HG03439 (cell line): ENCODE measurements around the gene HMOX1.

Source experiments
- ATAC-seq: cut with Tn5 transposase; IDR thresholded peaks from one replicate; pipeline ENCODE4 v1.9.1; 2021; ENCODE audit warnings: mild to moderate bottlenecking, moderate library complexity; ENCODE audit not compliant: unreplicated experiment

HMOX1 gene, protein sequence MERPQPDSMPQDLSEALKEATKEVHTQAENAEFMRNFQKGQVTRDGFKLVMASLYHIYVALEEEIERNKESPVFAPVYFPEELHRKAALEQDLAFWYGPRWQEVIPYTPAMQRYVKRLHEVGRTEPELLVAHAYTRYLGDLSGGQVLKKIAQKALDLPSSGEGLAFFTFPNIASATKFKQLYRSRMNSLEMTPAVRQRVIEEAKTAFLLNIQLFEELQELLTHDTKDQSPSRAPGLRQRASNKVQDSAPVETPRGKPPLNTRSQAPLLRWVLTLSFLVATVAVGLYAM

DNA sequence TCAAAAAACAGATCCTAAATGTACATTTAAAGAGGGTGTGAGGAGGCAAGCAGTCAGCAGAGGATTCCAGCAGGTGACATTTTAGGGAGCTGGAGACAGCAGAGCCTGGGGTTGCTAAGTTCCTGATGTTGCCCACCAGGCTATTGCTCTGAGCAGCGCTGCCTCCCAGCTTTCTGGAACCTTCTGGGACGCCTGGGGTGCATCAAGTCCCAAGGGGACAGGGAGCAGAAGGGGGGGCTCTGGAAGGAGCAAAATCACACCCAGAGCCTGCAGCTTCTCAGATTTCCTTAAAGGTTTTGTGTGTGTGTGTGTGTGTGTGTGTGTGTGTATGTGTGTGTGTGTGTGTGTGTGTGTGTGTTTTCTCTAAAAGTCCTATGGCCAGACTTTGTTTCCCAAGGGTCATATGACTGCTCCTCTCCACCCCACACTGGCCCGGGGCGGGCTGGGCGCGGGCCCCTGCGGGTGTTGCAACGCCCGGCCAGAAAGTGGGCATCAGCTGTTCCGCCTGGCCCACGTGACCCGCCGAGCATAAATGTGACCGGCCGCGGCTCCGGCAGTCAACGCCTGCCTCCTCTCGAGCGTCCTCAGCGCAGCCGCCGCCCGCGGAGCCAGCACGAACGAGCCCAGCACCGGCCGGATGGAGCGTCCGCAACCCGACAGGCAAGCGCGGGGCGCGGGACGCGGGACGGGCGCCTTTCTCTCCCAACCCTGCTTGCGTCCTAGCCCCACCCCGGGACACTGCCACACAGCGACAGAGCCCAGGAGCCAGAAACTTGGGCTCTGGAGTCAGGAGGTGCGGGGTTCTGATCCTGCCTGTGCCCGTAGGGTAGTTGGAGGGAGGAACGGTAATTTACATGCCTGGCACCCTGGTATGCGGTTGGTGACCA is at the start of gene HMOX1:
Gene HMOX1 (plus strand): TSS at position 560 of the 887 bp plus-strand sequence. CDS start 78 bp downstream, at position 638.
- peak; percentile 64 for ATAC-seq

DNA sequence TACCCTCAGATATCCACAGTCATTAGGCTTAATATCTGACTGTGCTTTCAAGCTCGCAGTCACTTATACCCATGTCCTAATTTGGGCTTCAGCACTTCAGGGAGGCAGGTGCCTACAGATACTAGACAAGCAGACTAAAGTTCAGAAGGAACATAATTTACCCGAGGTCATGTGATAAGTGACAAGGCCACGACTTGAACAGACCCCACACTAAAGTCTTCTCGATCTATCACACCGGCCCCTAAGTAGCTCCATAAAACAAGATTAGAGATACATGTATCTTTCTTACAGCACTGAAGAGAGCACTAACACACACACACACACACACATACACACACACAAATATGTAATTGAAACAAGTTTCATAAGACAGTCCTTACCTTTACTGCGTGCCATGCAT is 48.6 kb upstream of the HMOX1 start:
- ATAC-seq: no peak

DNA sequence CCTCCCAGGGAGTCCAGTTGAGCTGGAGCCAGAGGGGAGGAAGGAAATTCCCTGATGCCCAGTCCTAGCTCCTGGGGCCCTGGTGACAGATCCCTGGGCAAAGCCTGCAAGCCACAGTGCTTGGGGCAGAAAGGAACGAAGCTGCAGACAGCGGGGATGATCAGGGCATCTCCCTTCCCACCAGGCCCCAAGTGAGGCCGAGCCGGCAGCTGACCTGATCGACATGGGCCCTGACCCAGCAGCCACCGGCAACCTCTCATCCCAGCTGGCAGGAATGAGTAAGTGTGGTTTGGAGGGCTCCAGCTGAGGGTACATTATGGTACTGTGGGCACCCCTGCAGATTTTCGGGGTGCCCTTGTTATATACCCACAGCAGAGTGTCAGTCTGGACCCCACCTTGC is 47.7 kb upstream of the HMOX1 start:
- no peak for ATAC-seq

DNA sequence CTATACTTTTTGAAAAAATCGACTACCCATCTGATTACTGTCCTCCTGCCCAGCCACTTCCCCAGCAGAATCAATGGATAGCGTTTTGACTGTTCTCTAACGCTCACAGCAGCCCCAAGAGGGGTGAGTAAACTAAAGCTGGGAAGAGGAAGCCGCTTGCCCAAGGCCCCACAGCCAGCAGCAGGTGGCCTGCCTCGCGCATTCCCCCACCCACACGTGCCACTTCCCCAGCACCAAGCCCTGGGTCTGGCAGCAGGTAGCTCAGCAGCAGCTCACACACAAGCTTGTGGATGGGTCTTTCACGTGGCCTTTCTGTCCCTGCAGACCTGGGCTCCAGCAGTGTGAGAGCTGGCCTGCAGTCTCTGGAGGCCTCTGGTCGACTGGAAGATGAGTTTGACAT is 46.9 kb upstream of the HMOX1 start:
- ATAC-seq: no peak

DNA sequence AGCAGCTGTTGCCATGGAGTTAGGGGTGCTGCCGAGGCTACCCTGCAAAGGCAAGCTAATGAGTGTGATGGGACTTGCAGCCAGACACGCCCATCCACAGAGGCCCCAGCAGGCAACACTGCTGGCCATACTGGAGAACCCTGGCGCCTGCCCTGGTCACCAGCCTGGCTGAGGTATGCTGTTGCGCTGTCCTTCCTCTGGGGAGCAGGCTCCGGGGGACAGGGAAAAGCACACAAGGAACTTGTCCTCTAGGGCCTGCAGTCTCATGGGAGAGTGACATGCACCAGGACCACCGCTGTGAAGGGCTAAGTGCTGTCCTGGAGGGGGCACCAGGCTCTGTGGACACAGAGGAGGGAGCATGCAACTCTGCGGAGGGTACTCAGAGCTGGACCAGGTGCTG is 45.4 kb upstream of the HMOX1 start:
- ATAC-seq: no peak

DNA sequence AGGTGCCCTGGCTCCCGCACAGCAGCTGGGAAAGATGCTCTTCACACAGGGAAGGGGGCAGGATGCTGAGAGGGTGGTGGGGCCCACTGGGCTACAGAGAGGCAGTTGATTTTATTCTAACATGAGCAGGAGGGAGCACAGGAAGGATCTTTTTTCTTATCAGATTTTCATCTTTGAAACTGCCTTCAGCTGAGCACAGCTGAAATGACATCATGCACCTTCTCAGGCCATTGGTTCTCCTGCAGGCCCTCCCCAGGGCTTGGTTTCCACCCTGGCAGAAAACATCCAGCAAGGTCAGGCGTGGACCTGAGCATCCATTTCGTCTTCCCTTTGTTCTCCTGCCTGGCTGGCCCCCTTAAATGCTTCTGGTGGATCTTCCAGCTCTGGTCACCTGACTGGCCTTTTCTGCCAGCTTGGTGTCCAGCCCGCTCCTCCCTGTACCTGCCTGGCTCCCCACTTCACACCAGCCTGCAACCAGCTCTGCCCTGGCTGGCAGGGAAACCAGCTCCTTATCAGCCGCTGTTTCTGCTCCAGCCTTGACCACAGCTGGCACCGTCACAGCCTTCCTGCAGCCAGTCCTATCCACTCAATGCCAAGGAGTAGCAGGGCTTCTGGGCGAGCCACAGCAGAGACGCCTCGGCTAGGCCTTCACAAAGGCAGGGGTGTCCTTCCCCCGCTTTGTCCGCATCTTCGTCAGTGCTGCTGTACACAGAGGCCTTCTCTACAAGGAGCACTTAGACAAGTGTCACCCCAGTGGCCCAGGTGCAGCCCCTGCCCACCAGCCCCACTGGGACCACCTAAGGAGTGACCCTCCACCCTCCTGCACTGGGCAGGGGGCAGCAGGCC is 44.7 kb upstream of the HMOX1 start:
- no peak for ATAC-seq

DNA sequence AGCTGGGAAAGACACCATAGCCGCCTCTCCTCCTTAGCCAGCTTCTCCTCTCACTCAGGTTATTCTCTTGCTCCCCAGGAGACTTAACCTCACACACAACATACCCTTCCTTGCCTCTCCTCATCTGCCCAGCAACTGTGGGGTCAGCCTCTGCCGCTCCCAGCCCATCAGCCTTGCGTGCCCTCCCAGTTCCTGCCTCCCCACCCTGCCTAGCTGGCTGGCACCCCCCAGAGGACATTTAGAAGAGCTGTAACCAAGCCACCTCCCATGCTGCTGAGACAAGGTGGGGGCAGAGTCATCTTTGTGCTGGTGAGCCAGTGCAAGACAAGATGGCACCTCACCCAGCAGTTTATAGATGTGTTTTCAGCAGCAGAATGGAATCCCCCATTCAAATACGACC is 43.0 kb upstream of the HMOX1 start:
- ATAC-seq: no peak

DNA sequence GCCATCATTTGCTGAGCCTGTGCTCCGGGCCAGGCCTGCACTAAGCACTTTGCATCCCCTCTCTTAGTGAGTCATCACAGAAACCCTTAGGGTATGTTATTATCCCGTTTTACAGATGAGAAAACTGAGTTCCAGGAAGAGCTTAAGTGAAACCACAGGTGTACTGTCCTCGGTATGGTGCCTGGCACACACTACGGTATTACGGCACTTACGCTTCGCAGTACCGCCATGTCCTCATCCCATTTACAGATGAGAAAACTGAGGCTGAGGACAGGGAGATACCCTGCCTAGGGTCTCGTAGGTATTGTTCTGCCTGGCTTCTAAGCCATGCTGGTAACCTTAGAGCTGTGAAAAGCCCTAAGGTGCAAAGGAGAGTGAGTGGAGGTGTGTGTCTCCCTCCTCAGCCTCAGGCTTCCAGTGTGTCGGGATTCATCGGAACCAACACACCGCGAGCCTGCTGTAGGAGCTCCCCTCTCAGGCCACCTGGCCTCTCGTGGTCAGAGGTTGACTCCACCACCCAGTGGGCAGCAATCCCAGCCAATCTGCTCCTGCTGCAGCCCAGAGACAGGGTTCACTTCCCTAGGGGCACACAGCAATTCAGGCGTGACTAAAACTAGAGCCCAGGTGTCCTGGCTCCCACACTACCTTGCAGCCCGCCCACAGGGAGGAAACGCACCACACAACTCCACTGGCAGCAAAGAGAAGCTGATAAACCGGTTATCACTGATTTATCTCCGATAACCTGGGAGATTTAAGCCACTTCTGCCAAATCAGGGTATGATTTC is 39.6 kb upstream of the HMOX1 start:
- ATAC-seq: no peak

DNA sequence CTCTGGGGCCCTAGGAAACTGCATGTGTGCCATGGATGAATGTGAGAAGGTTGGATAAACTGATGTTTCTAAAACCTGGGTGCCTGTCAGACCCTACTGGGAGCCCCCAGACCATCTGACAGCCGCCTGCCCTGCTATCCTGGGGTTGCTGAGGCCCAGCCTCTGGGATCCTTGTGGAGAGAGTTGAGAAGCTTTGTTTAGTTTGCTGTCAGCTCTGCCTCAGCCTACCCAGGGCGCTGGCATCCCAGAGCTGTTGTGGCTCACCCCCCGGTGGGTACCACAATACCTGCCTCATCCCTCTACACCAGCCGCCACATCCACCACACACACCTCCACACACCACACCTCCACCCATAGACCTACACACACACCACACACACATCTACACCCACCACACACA is 38.5 kb upstream of the HMOX1 start:
- ATAC-seq: no peak

DNA sequence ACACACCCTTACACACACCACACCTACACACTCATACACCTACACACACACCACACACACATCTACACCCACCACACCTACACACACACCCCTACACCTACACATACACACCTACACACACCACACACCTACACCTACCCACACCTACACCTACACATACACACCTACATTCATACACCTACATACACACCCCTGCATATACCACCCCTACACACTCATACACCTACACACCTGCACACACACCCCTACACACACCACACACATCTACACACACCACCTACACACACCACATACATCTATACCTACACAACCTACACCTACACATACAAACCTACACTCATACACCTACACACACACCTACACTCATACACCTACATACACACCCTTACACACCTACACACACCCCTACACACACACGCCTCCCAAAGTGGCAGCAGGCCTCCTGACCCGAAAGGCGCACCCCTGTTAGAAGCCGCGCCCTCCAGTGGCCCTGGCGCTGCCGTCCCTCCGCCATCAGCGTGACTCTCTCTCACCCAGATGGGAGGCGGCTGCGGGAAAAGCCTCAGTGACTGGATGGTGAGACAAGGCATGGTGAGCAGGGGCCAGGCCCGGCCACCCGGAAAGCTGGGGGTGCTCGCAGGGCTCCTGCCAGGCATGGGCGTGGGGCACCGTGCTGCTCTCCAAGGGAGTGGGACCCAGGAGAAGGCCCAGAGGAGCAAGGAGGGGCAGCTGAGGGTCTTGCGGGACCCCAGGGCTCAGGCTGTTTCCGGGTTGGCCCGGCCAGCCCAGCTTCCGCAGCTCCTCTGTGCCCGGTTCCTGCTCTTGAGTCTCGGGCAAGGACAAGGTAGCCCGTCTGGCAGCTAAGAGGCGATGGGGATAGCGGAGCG is 37.0 kb upstream of the HMOX1 start:
- no peak for ATAC-seq

DNA sequence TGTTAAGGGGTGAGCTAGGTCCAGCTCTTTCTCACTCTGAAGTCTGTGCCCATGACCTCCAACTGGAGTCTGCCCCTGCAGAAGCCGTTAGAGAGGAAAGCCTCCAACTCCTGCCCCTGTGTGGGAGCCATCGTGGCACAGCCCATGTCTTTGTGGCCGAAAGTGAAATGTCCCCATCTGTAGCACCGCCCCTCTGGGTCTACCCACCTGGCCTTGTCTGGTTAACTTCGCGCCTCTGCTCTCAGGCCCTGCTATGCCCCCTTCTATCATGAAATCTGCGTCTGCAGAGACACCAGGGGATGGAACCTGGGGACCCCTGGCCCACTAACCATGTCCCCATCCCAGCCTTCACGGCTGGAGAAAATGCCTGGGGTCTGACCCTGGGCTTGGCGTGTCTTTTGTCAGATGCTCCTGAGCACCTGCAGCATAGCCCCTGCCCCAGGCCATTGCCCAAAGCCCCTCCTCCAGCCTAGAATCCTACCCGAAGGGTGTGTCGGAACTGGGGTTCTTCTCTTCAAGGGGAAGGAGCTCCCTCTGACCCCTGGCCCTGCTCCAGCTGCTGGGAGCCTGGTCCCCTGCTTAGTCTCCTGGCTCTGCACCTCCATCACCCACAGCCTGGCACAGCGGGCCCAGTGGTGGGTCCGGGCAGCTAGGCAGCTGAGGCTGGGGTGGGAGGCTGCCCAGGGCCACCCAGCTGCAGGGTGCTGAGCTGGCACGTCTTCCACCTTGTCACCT is 35.8 kb upstream of the HMOX1 start:
- no peak for ATAC-seq

DNA sequence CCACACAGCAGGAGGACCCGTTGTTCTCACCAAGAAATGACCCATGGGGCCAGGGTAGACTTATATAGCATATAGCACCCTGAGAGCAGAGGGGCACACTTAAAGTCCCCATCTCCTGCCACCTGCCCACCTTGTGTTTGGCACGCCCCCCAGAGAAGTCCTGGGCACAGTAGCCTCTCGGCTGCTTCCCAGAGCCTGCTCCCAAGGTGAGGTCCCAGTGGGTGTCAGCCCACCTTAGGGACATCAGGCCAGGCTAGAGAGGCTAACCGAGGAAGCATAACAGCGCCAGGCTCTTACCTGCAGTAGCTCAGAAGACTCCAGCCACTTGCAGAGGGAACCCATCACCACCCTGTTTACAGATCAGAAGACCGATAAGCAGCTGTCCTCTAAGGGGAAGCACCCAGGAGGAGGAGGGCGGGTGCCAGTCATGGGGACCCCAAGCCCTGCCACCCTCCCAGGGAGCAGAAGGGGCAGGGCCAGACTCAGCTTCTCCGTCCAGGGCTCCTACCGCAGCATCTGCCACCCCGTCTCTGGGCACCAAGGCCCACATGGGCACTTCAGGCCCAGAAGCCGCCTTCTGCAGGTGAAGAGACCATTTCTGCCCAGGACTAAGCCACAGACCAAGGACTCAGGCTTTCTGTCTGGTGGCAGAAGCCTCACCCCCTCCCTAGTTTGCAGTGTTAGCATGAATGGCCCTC is 34.9 kb upstream of the HMOX1 start:
- no peak for ATAC-seq

DNA sequence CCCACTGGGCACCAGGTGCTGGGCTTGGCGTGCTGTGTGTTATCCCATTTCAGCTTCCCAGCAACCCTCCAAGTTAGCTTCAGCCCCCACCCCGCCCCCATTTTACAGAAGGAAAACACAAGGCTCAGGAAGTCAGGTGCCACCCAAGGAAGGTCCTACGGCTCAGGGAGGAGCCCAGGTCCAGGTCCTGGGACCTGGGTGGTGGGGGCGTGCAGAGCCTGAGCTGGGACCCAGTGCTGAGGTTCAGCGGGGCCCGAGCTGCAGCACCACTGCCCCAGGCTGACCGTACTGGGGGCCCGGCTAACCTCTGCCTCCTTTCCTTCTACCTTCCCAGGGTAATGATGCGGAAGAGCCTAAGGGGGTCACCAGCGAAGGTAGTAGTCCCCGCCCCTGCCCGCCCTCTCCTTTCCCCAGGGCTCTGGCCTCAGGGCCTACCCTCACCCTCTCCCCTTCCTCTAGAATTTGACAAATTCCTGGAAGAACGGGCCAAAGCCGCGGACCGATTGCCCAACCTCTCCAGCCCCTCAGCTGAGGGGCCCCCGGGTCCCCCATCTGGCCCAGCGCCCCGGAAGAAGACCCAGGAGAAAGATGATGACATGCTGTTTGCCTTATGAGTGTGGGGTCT is 34.2 kb upstream of the HMOX1 start:
- no peak for ATAC-seq

DNA sequence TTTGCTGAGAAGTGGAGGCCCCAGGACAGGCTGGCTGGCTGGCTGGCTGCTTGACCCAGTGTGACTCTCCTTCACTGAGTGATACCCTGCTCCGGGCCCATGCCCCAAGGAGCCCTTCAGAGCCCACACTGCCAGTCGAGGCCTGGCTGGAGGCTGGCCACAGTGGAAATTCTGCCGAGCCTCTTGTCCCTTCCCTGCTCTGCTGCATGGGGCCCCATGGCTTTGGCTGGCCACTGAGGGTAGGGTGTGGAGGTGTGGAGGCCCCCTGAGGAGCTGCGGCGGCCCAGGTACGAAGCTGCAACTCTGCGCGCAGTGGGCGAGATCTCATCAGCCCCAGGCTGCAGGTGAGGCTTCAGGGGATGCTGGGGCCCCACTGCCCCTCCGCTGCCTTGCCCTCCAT is 33.4 kb upstream of the HMOX1 start:
- no peak for ATAC-seq

DNA sequence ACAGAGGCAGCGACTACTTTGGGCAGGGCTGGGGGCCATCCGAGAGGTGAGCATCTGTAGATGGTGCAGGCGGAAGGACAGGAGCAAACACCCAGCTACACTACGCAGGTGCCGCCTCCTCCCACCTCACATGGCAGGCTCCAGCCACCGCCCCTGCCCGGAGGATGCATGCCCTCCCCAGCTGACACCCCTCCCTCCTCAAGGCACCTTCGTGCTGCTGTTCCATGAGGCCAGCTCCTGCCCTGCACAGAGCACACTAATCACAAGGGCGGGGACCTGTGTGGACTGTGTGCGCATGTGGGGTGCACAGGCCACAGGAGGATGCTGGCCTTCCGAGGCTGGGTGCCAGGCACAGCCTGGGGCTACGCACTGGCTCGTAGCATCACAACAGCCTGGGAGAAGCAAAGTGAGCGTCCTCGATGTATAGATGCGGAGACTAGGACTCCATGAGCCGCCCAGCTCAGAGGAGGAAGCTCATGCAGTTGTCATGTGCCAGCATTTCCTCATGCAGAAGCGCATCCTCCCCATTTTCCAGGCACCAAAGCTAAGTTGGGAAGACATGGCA is 32.8 kb upstream of the HMOX1 start:
- no peak for ATAC-seq

DNA sequence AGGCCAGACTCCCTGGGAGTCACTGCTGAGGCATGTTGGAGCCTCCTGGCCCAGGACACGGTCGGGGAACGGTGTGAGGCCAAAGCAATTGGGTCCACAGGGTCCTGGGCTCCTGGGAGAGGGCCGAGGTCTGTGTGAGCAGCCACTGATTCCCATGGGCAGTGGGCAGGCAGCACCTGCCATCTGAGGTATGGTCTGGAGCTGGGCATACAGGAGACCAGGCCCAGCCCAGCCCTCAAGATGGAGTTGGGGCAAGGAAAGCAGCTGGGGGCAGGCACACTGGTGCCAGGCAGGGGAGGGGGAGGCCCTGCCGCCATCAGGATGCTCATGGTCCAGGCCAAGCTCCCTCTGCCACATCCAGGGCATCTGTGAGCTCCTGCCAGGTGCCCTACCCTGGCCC is 32.2 kb upstream of the HMOX1 start:
- no peak for ATAC-seq

DNA sequence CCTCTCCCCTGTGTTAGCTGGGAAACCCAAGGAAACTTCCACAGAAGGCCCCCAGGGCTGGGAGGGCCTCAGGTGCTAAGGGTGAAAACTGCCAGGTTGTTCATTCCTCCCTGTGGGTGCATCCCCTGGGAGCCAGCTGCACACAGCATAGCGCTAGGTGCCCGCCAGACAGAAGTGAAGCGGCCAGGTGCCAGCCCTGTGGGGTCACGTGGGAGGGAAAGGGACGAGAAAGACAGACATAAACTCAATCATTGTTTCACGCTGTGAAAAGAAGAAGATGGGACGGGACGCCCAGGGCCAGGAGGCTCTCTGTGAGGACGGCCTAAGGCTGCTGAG is 31.6 kb upstream of the HMOX1 start:
- no peak for ATAC-seq
